ENCODE results near the gene SLC35B2.

DNA sequence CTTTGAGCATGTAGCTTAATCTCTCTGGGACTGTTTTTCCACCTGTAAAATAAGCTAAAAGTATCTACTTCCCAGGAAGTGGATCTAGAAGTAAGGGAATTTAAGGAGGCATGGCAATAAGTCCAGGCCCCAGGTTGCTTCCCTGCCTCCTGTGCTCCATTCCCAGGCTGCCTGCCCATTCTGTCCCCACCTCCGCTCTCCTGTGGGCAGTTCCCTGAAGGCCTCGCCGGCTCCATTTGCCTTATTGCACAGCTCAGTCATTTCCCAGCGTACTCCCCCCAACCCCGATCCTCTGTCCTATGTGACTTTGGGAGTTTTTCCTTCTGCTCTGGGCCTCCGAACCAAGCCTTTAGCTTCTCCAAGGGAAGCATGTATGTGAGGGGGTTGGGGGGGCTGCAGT lies 29.3 kb downstream of the SLC35B2 start:
- TF ChIP-seq JUND (IDR thresholded peaks at IDR 0.05) (no peak), ATF3 (IDR thresholded peaks at IDR 0.05) (no peak), REST (IDR thresholded peaks at IDR 0.05) (no peak)
- TF ChIP-seq, protein P1, sequence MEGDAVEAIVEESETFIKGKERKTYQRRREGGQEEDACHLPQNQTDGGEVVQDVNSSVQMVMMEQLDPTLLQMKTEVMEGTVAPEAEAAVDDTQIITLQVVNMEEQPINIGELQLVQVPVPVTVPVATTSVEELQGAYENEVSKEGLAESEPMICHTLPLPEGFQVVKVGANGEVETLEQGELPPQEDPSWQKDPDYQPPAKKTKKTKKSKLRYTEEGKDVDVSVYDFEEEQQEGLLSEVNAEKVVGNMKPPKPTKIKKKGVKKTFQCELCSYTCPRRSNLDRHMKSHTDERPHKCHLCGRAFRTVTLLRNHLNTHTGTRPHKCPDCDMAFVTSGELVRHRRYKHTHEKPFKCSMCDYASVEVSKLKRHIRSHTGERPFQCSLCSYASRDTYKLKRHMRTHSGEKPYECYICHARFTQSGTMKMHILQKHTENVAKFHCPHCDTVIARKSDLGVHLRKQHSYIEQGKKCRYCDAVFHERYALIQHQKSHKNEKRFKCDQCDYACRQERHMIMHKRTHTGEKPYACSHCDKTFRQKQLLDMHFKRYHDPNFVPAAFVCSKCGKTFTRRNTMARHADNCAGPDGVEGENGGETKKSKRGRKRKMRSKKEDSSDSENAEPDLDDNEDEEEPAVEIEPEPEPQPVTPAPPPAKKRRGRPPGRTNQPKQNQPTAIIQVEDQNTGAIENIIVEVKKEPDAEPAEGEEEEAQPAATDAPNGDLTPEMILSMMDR (IDR thresholded peaks at IDR 0.05; ENCODE audit: low read depth, low read length, missing input control), result no peak
- TF ChIP-seq, protein P2, sequence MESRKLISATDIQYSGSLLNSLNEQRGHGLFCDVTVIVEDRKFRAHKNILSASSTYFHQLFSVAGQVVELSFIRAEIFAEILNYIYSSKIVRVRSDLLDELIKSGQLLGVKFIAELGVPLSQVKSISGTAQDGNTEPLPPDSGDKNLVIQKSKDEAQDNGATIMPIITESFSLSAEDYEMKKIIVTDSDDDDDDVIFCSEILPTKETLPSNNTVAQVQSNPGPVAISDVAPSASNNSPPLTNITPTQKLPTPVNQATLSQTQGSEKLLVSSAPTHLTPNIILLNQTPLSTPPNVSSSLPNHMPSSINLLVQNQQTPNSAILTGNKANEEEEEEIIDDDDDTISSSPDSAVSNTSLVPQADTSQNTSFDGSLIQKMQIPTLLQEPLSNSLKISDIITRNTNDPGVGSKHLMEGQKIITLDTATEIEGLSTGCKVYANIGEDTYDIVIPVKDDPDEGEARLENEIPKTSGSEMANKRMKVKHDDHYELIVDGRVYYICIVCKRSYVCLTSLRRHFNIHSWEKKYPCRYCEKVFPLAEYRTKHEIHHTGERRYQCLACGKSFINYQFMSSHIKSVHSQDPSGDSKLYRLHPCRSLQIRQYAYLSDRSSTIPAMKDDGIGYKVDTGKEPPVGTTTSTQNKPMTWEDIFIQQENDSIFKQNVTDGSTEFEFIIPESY (IDR thresholded peaks at IDR 0.05), result no peak
